ENCODE data around the gene SPDYE1.
"Not testable (repeated sequence)": the region's sequence is repeated elsewhere in the genome, so short reads cannot be mapped to it uniquely, and the experiment has no call there.

Gene SPDYE1

GRCh38 chr7:44012081-44012480 is 14.4 kb downstream of the SPDYE1 start:
- not testable (repeated sequence) for H3K27ac ChIP-seq (ENCODE audit: low read length); H3K36me3 ChIP-seq (ENCODE audit: control insufficient read depth in 1 of 2, insufficient read depth in 2 of 2, low read length in 2 of 2); H3K4me3 ChIP-seq (ENCODE audit: low read depth in 1 of 2, low read length in 2 of 2); H3K4me1 ChIP-seq (ENCODE audit: control insufficient read depth in 1 of 2, insufficient read depth in 2 of 2, low read length in 2 of 2); H3K27me3 ChIP-seq (ENCODE audit: low read depth, low read length); H3K9me3 ChIP-seq (ENCODE audit: control insufficient read depth in 1 of 2, low read length in 2 of 2)

- H3K36me3 ChIP-seq (ENCODE audit: control insufficient read depth in 1 of 2, insufficient read depth in 2 of 2, low read length in 2 of 2); H3K27me3 ChIP-seq (ENCODE audit: low read depth, low read length); H3K4me3 ChIP-seq (ENCODE audit: low read depth in 1 of 2, low read length in 2 of 2); H3K27ac ChIP-seq (ENCODE audit: low read length); H3K9me3 ChIP-seq (ENCODE audit: control insufficient read depth in 1 of 2, low read length in 2 of 2); H3K4me1 ChIP-seq (ENCODE audit: control insufficient read depth in 1 of 2, insufficient read depth in 2 of 2, low read length in 2 of 2): not testable (repeated sequence)
These were observed 17.4 kb downstream of the SPDYE1 start for GRCh38 chr7:44015090-44015489.

DNA sequence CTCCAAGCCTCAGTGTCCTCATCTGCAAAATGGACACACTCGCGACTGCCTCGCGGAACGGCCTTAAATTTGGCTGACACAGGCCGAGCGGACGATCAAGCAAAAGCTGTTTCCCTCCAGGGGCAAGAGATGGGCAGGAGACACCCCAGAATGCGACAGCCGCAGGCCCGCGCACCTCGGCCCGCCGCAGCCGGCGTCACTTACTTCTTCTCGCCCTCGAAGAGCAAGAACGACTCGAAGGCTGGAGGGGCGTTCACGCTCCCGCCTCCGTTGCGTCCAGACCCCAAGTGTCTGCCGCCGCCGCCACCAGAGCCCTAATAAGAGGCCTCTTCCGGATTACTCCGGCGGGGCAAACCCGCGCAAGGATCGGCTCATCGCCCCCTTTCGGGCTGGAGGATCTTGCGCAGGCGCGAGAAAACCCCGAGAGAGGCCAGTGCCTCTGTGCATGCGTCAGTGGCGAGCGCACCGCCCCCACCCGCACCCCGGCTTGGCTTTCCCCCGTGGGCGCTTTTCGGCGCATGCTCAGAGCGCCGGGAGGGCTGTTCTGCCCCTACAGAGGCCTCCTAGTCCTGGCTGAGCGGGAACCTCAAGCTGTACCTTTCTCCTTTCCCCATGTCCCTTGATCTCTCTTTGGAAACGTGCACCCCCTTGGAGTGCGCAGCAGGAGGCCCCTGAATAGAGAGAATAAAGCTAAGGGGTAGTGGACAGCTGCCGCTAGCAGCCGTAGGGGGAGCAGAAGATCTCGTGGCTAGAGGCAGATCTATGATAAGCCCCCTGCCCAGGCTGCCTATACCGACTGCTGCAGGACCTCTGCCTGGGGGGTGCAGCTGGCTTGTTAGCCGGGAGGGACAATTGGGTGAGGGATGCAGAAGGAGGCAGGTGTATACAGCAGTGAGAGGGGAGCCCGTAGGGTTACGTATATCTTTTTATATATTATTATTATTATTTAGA is 21.4 kb downstream of the SPDYE1 start:
- not testable (repeated sequence) for H3K27ac ChIP-seq (ENCODE audit: low read length); H3K9me3 ChIP-seq (ENCODE audit: control insufficient read depth in 1 of 2, low read length in 2 of 2)

GRCh38 chr7:44019825-44020224 is 22.1 kb downstream of the SPDYE1 start:
- H3K27ac ChIP-seq (ENCODE audit: low read length); H3K9me3 ChIP-seq (ENCODE audit: control insufficient read depth in 1 of 2, low read length in 2 of 2); H3K36me3 ChIP-seq (ENCODE audit: control insufficient read depth in 1 of 2, insufficient read depth in 2 of 2, low read length in 2 of 2); H3K27me3 ChIP-seq (ENCODE audit: low read depth, low read length); H3K4me3 ChIP-seq (ENCODE audit: low read depth in 1 of 2, low read length in 2 of 2): not testable (repeated sequence)
- peaks cover 0 to 12% of the 10 kb centered on the region in 2 donors for H3K4me1 ChIP-seq (ENCODE audit: control insufficient read depth in 1 of 2, insufficient read depth in 2 of 2, low read length in 2 of 2)

More for the DNA sequence above, 21.4 kb downstream of the SPDYE1 start:
- Histone ChIP-seq H3K4me3 (ENCODE audit: low read depth in 1 of 2, low read length in 2 of 2) (peak overlapping the region; percentile 52 to 84), H3K4me1 (ENCODE audit: control insufficient read depth in 1 of 2, insufficient read depth in 2 of 2, low read length in 2 of 2) (peaks cover 0 to 12% of the 10 kb centered on the region in 2 donors)
- not testable (repeated sequence) for H3K27me3 ChIP-seq (ENCODE audit: low read depth, low read length); H3K36me3 ChIP-seq (ENCODE audit: control insufficient read depth in 1 of 2, insufficient read depth in 2 of 2, low read length in 2 of 2)

GRCh38 chr7:44022069-44022468 is 24.4 kb downstream of the SPDYE1 start:
- H3K27ac ChIP-seq (ENCODE audit: low read length); H3K4me3 ChIP-seq (ENCODE audit: low read depth in 1 of 2, low read length in 2 of 2): not testable (repeated sequence)

DNA sequence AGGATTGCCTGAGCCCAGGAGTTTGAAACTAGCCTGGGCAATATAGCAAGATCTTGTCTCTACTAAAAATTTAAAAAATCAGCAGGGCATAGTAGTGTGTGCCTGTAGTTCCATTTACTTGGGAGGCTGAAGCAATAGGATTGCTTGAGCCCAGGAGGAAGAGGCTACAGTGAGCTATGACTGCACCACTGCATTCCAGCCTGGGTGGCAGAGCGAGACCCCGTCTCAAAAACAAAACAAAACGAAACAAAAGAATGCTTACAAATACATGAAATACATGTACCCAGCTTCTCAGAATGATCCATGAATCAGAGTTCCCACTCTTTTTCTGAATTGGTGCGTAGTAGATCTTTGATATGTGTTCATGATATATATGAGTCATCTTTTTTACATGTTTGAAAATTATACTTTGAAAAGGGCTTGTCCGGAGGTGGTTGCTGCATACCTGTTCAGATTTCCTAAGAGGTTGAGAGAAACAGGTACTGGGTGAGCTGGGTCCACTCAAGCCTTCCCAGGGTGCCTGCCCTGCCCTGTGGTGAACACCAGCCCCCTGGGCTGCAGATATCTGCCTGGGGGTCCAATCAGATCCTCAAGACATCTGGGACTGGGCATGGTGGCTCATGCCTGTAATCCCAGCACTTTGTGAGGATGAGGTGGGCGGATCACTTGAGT is 25.2 kb downstream of the SPDYE1 start:
- H3K27me3 ChIP-seq (ENCODE audit: low read depth, low read length); H3K27ac ChIP-seq (ENCODE audit: low read length): not testable (repeated sequence)

More at GRCh38 chr7:44022069-44022468, 24.4 kb downstream of the SPDYE1 start:
- not testable (repeated sequence) for H3K9me3 ChIP-seq (ENCODE audit: control insufficient read depth in 1 of 2, low read length in 2 of 2); H3K27me3 ChIP-seq (ENCODE audit: low read depth, low read length); H3K36me3 ChIP-seq (ENCODE audit: control insufficient read depth in 1 of 2, insufficient read depth in 2 of 2, low read length in 2 of 2)
- H3K4me1 ChIP-seq (ENCODE audit: control insufficient read depth in 1 of 2, insufficient read depth in 2 of 2, low read length in 2 of 2) = peaks cover 0 to 11% of the 10 kb centered on the region in 2 donors

DNA sequence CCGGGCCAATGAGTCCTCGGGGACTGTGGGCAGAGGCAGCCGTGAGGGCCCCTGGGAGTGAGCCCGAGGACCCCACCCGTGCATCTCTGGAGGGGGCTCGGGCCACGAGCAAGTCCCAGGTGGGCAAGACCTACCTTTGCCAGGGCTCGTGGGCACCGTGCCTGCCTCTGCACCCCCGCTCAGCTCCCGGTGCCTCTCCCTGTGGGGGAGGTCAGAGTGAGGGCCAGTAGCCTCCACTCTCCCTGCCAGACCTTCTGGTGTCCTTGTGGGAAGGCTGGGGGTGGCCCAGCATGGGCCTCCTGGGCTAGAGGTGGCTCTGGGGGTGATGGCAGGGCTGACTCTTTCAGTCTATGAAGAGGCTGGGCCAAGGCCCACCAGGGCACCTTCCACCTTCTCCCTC is 31.7 kb downstream of the SPDYE1 start:
- H3K36me3 ChIP-seq (ENCODE audit: control insufficient read depth in 1 of 2, insufficient read depth in 2 of 2, low read length in 2 of 2); H3K4me3 ChIP-seq (ENCODE audit: low read depth in 1 of 2, low read length in 2 of 2); H3K9me3 ChIP-seq (ENCODE audit: control insufficient read depth in 1 of 2, low read length in 2 of 2); H3K27me3 ChIP-seq (ENCODE audit: low read depth, low read length); H3K27ac ChIP-seq (ENCODE audit: low read length); H3K4me1 ChIP-seq (ENCODE audit: control insufficient read depth in 1 of 2, insufficient read depth in 2 of 2, low read length in 2 of 2): not testable (repeated sequence)

More for the DNA sequence above, 25.2 kb downstream of the SPDYE1 start:
- not testable (repeated sequence) for H3K36me3 ChIP-seq (ENCODE audit: control insufficient read depth in 1 of 2, insufficient read depth in 2 of 2, low read length in 2 of 2); H3K9me3 ChIP-seq (ENCODE audit: control insufficient read depth in 1 of 2, low read length in 2 of 2); H3K4me1 ChIP-seq (ENCODE audit: control insufficient read depth in 1 of 2, insufficient read depth in 2 of 2, low read length in 2 of 2); H3K4me3 ChIP-seq (ENCODE audit: low read depth in 1 of 2, low read length in 2 of 2)

GRCh38 chr7:44030029-44030428 is 32.3 kb downstream of the SPDYE1 start:
- H3K36me3 ChIP-seq (ENCODE audit: control insufficient read depth in 1 of 2, insufficient read depth in 2 of 2, low read length in 2 of 2); H3K4me1 ChIP-seq (ENCODE audit: control insufficient read depth in 1 of 2, insufficient read depth in 2 of 2, low read length in 2 of 2); H3K27me3 ChIP-seq (ENCODE audit: low read depth, low read length); H3K27ac ChIP-seq (ENCODE audit: low read length); H3K4me3 ChIP-seq (ENCODE audit: low read depth in 1 of 2, low read length in 2 of 2); H3K9me3 ChIP-seq (ENCODE audit: control insufficient read depth in 1 of 2, low read length in 2 of 2): not testable (repeated sequence)

DNA sequence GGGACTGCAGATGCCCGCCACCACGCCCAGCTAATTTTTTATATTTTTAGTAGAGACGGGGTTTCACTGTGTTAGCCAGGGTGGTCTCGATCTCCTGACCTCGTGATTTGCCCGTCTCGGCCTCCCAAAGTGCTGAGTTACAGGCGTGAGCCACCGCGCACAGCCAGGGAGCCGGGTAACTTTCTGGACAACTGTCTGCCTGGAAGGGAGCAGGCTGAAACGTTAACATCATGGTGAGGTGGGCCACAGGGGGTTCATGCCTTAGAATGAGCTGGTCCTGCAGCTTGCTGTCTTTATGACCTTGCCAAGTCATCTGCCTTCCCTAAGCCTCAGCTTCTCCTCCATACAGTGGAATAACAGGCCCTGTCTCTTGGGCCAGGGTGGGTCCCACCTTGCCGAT is 33.6 kb downstream of the SPDYE1 start:
- not testable (repeated sequence) for H3K4me3 ChIP-seq (ENCODE audit: low read depth in 1 of 2, low read length in 2 of 2); H3K9me3 ChIP-seq (ENCODE audit: control insufficient read depth in 1 of 2, low read length in 2 of 2); H3K4me1 ChIP-seq (ENCODE audit: control insufficient read depth in 1 of 2, insufficient read depth in 2 of 2, low read length in 2 of 2); H3K36me3 ChIP-seq (ENCODE audit: control insufficient read depth in 1 of 2, insufficient read depth in 2 of 2, low read length in 2 of 2); H3K27ac ChIP-seq (ENCODE audit: low read length); H3K27me3 ChIP-seq (ENCODE audit: low read depth, low read length)

DNA sequence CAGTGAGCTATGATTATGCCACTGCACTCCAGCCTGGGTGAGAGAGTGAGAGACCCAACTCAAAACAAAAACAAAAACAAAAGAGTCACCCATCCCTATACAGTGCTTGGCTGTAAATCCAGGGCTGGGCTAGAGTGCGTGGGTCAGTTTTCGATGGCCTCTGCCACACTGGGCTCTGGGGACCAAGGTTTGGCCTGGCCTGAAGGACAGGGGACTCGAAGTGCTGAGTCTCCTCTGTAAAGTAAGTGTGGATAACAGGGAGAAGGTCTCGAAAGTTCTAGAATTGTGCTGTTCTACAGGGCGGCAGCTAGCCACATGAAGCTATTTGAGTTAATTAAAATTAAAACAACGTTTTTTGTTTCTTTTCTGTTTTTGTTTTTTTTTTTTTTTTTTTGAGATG is 34.3 kb downstream of the SPDYE1 start:
- not testable (repeated sequence) for H3K9me3 ChIP-seq (ENCODE audit: control insufficient read depth in 1 of 2, low read length in 2 of 2); H3K27me3 ChIP-seq (ENCODE audit: low read depth, low read length); H3K36me3 ChIP-seq (ENCODE audit: control insufficient read depth in 1 of 2, insufficient read depth in 2 of 2, low read length in 2 of 2); H3K4me1 ChIP-seq (ENCODE audit: control insufficient read depth in 1 of 2, insufficient read depth in 2 of 2, low read length in 2 of 2); H3K27ac ChIP-seq (ENCODE audit: low read length); H3K4me3 ChIP-seq (ENCODE audit: low read depth in 1 of 2, low read length in 2 of 2)

DNA sequence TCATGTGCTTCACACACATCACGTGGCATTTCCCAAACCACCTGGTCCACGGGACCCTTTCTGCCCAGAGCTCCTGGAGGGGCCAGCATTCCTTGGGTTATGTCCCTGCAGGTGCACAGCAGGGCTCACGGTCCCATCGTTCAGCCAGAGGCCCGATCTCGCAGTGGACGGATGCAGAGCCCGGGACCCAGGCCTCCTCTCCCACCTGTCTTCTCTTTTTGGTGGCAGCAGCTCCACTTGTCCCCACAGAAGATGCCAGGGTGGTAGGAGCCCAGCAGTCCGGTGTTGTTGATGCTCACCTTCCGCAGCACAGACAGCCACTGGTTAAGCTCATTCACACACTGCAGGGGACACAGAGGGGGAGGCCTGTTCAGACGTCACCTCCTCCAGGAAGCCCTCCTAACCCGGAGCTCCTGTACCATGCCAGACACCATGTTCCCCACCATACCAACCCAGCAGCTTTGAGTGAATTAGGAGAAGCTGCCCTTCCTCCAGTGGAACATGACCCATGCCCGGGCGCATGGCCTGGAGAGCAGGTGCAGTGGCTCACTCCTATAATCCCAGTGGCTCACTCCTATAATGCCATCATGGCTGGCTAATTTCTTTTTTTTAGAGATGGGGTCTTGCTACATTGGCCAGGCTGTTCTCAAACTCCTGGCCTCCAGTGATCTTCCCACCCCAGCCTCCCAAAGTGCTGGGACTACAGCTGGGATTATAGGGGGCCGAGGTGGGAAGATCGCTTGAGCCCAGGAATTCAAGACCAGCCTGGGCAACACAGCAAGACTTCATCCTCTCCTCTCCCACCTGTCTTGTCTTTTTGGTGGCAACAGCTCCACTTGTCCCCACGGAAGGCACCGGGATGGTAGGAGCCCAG is 36.5 kb downstream of the SPDYE1 start:
- not testable (repeated sequence) for H3K4me3 ChIP-seq (ENCODE audit: low read depth in 1 of 2, low read length in 2 of 2); H3K27ac ChIP-seq (ENCODE audit: low read length); H3K4me1 ChIP-seq (ENCODE audit: control insufficient read depth in 1 of 2, insufficient read depth in 2 of 2, low read length in 2 of 2); H3K27me3 ChIP-seq (ENCODE audit: low read depth, low read length); H3K9me3 ChIP-seq (ENCODE audit: control insufficient read depth in 1 of 2, low read length in 2 of 2); H3K36me3 ChIP-seq (ENCODE audit: control insufficient read depth in 1 of 2, insufficient read depth in 2 of 2, low read length in 2 of 2)
